Heart right ventricle (tissue), 16 donors: Measurements from ENCODE around the gene KMO. TPM values are rescaled to one million over a fixed set of nuclear protein-coding genes. Genes with fewer than 3 reads are reported as not detected.

Experiments used
- ATAC-seq, 8 donors: fragments of 200-7000 bp; cut with Tn5 transposase; one replicate each; pipeline ENCODE4 v1.9.1; 2020; ENCODE audit warnings: mild to moderate bottlenecking in 8 of 8, moderate library complexity in 8 of 8, moderate number of reproducible peaks in 1 of 8
- DNase-seq, 2 donors: peaks; one replicate each; pipeline ENCODE4 v3.0.0-alpha.2; 2020
- H3K27ac ChIP-seq, 10 donors: fragments of 200-600 bp; sonication (generic) in 2 of 10; one replicate each; pipeline versions ENCODE4 v1.5.0 to v1.8.0; 2020 to 2022; ENCODE audit warnings: mild to moderate bottlenecking in 3 of 10
- H3K27me3 ChIP-seq, 7 donors: fragments of 200-600 bp; one replicate each; pipeline ENCODE4 v1.8.0; 2021 to 2022; ENCODE audit warnings: mild to moderate bottlenecking in 2 of 7
- H3K36me3 ChIP-seq, 9 donors: fragments of 200-600 bp; sonication (generic) in 1 of 9; one replicate each; pipeline versions ENCODE4 v1.5.0 to v1.8.0; 2020 to 2022; ENCODE audit warnings: mild to moderate bottlenecking in 2 of 9
- H3K4me1 ChIP-seq, 9 donors: fragments of 200-600 bp; sonication (generic) in 1 of 9; one replicate each; pipeline versions ENCODE4 v1.5.0 to v1.8.0; 2020 to 2022; ENCODE audit warnings: mild to moderate bottlenecking in 4 of 9
- H3K4me3 ChIP-seq, 10 donors: fragments of 200-600 bp; sonication (generic) in 2 of 10; one replicate each; pipeline versions ENCODE4 v1.5.0 to v1.8.0; 2020 to 2022; ENCODE audit warnings: mild to moderate bottlenecking in 7 of 10, moderate library complexity in 2 of 10
- H3K9me3 ChIP-seq, 11 donors: fragments of 200-600 bp in 10 of 11; sonication (generic) in 2 of 11; one replicate each; pipeline versions ENCODE4 v1.5.0 to v1.8.0; 2013 to 2022; ENCODE audit warnings: mild to moderate bottlenecking in 2 of 11, control low read depth in 1 of 11, moderate library complexity in 1 of 11
- CTCF ChIP-seq, 9 donors: fragments of 200-600 bp; sonication (generic) in 2 of 9; IDR thresholded peaks; one replicate each; pipeline versions ENCODE4 v1.5.0 to v1.8.0; 2021 to 2022; ENCODE audit warnings: antibody characterized with exemption in 9 of 9, mild to moderate bottlenecking in 5 of 9, moderate library complexity in 1 of 9
- WGBS, 2 donors: extraction: QIAGEN DNeasy Blood & Tissue Kit; methylation state at CpG; one replicate each; pipeline ENCODE4 v1.1.7; 2013; ENCODE audit warnings: inconsistent platforms in 1 of 2; 5-methylcytosine and 5-hydroxymethylcytosine counted together
- intact Hi-C, 10 donors: fragments of 100-400 bp; cut with DNase I; formaldehyde crosslinking; loops; one replicate each; pipeline versions ENCODE4 v1.11.1 to v1.14.2; 2022
- polyA plus RNA-seq, 2 donors: library from polyadenylated mRNA; stranded (reverse); fragments of 200-250 nt; gene quantifications; one replicate each; pipeline ENCODE4 v1.2.3, GENCODE V29; 2013
- total RNA-seq, 10 donors: library from RNA; stranded (reverse); fragmentation: NEBNext Ultra II Directional in 3 of 10; extraction: Animal tissue kit (Norgen Biotek cat#: 25700) in 3 of 10; gene quantifications; one replicate each; pipeline versions ENCODE4 v1.2.1 to v1.2.4, GENCODE V29; 2021 to 2023
- donor health status: Arrhythmogenic right ventricular cardiomyopathy.
- donor health status: ischemic (EF 13 %, LVEDD 7.1; RV severe dilation, severe dysfunction).
- donor health status: healthy with polysubstance abuse.
- donor health status: DM: no; HTN: yes; CAD: no.
- donor health status: DM: no; HTN: no; CAD: no.
- donor health status: ischemic (EF 25% LVEDD 6.9; RV normal size, moderate dysfunction).
- donor health status: ischemic (EF 25% LVEDD 5.7; RV mildly dilated, moderate dysfunction).
- donor health status: healthy.
- donor health status: DM: yes; HTN: yes; CAD: no.
- donor health status: Ischemic cardiomyopathy.
- donor health status: ischemic (EF 35%, LVEDD 5.7; RV mildly dilated, moderate dysfunction).
- donor health status: nonischemic (EF 11% LVEDD 7.7; RV severe dilation, severe dysfunction).
- donor health status: DM: yes; HTN: yes; CAD: no.
- donor health status: PGD.
- donor health status: ischemic (EF 29% LVEDD 5.4; RV normal size, mild dysfunction).
- donor health status: nonischemic (EF 23%, LVEDD 6.1; RV moderate dilation, normal function).

The KMO gene
- total and polyA plus RNA-seq, 12 donors: 0.05 to 1.4 (median 0.29) TPM; not detected in 4

DNA sequence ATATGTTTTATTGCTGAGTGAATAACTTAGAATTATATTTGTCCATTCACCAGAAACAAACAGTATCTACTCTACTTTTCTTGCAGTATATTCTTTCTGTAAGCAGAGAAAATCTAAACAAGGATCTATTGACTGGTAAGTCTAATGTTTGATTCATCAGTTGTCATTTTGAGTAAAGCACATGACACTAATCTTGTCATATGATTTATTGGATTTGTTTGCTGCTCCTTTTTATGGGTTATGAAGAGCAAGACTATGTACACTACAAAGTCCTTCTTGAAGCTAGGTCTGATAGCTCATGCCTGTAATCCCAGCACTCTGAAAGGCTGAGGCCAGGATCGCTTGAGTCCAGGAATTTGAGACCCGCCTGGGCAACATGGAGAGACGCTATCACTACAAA is 23.3 kb downstream of the KMO start:
- DNase-seq (no peak), ATAC-seq (no peak)
- Histone ChIP-seq H3K27me3 (peaks cover 0 to 6% (median 0%) of the 10 kb centered on the region in 7 donors), H3K9me3 (no peaks in the 10 kb centered on the region), H3K4me3 (no peak overlapping the region), H3K36me3 (no peaks in the 10 kb centered on the region), H3K4me1 (peaks cover 0 to 22% (median 0%) of the 10 kb centered on the region in 9 donors), H3K27ac (no peak overlapping the region)
- TF ChIP-seq CTCF (IDR thresholded peaks at IDR 0.05): no peak
- intact Hi-C loops: no loop called here
- 91% methylated on average over 3 of the region's 3 CpGs for WGBS, 2 donors

DNA sequence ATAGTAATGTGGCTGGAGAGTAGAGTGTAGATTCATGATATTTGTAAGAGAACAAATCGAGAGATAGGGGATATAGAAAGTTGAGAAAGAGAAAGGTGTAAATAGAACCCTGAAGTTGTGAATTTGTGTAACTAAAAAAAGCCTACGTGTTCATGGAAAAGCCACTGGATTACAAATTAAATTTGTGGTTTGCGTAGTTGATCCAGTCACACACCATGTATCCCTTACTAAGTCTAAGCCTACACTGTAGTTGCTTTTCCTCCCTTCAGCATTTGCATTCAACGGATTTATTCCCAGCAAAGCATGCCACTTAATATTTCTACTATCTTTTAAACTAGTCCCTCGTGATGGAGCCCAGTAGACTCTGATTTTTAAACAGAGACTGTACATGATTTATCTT is 24.9 kb downstream of the KMO start:
- intact Hi-C loops: no loop called here
- Histone ChIP-seq H3K9me3 (no peaks in the 10 kb centered on the region), H3K36me3 (no peaks in the 10 kb centered on the region), H3K4me1 (peaks cover 0 to 14% (median 0%) of the 10 kb centered on the region in 9 donors), H3K4me3 (no peak overlapping the region), H3K27ac (no peak overlapping the region), H3K27me3 (peaks cover 0 to 6% (median 0%) of the 10 kb centered on the region in 7 donors)
- ATAC-seq (no peak), DNase-seq (no peak)
- no peak for TF ChIP-seq CTCF (IDR thresholded peaks at IDR 0.05)
- 82 to 83% methylated on average over 5 of the region's 5 CpGs for WGBS, 2 donors

GRCh38 chr1:241557551-241558193 is 25.5 kb downstream of the KMO start:
- H3K9me3 ChIP-seq: no peaks in the 10 kb centered on the region
- no peak for ATAC-seq
- intact Hi-C loops: no loop called here
- H3K27ac ChIP-seq: no peak overlapping the region
- peaks cover 0 to 9% (median 0%) of the 10 kb centered on the region in 9 donors for H3K4me1 ChIP-seq
- TF ChIP-seq CTCF (IDR thresholded peaks at IDR 0.05): no peak
- WGBS, 2 donors: 75 to 76% methylated on average over 5 of the region's 5 CpGs
- H3K36me3 ChIP-seq: no peaks in the 10 kb centered on the region
- no peak overlapping the region for H3K4me3 ChIP-seq
- no peak for DNase-seq
- peaks cover 0 to 6% (median 0%) of the 10 kb centered on the region in 7 donors for H3K27me3 ChIP-seq

DNA sequence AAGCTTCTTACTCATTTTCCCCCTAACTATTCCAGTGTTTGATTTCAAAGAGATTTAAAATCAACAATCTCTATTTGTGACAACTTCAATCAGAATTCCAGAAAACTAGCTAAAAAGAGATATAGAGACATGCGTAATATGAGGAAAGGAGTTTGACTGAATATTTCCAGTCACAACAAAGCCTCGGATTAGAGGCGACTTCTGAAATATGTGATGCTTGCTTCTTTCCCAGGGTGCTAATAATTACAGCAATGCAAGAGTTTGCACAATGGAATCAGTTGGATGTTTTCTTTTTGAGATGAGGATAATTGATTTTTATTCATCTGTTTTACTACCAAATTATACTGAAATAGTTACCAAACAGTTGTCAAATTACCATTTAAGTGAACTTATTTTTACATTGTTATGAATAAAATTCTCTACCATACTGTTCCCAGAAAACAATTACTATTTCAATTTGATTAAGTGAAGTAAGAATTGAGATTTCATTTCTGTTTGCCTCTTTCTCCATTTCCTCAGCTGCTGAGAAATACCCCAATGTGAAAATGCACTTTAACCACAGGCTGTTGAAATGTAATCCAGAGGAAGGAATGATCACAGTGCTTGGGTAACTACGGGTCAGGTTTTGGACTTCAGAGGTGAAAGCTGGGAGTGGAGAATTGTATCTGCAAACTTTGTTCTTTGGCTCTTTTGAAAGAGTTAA is 28.1 kb downstream of the KMO start:
- H3K27ac ChIP-seq: no peak overlapping the region
- no peak for DNase-seq
- no peaks in the 10 kb centered on the region for H3K9me3 ChIP-seq
- no peaks in the 10 kb centered on the region for H3K36me3 ChIP-seq
- TF ChIP-seq CTCF (IDR thresholded peaks at IDR 0.05): no peak
- 76 to 86% methylated on average over 4 of the region's 4 CpGs for WGBS, 2 donors
- H3K4me1 ChIP-seq: peaks cover 0 to 8% (median 0%) of the 10 kb centered on the region in 9 donors
- no peak overlapping the region for H3K4me3 ChIP-seq
- intact Hi-C loops: no loop called here
- no peak for ATAC-seq
- peaks cover 0 to 6% (median 0%) of the 10 kb centered on the region in 7 donors for H3K27me3 ChIP-seq
